ENCODE results near the gene RELL1.

The RELL1 gene

DNA sequence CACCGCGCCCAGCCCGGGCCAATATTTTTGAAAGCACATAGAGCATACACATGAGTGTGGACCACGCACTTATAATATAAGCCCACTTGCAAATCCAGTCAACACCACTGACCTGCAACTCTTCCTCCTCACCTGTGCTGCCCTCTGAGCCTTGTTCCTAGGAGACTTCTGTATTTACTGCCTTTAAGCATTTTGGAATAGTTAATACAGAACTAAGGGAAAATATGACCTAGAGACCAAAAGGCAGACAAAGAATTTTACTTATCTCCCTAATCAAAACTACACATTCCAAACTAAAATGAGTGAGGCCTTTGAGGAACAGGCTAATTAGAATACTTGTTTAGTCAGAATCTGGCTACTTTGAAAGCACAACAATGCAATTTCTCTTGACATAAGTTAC is 89.1 kb downstream of the RELL1 start:
- DNase-seq (ENCODE audit: low spot score), result no peak

DNA sequence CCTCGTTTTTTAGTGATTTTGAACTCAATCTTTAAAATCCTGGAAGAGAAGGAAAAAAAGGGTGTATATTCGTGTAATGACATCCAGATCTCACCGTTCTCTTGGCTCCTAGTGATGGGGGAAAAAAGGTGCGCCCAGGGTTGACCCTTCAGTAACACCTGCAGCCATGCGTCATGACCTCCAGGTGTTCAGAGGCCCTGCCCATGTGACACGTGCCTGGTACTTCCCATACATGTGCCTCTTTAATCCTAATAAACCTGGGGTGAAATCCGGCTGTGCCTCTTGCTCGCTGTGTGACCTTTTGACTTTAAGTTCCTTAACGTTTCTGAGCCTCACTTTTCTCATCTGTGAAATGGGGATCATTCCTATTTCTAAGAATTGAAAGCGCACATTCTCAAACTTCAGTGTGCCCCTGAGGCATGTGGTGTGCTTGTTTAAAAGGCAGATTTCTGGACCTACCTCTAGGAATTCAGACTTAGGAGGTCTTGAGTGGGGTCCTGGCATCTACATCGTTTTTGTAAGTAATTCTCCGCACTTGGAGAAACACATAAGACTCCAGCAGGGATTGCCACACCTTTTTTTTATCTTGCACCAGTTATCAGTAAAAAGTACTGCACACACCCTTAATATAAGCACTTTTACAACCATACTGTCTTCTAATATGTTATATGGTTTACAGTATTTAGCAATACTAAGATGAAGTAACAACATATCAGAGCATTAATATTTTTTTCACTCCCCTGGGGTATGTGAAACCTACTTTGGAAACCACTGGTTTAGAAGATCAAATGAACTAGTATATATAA is 90.1 kb downstream of the RELL1 start:
- DNase-seq (ENCODE audit: low spot score), result no peak

DNA sequence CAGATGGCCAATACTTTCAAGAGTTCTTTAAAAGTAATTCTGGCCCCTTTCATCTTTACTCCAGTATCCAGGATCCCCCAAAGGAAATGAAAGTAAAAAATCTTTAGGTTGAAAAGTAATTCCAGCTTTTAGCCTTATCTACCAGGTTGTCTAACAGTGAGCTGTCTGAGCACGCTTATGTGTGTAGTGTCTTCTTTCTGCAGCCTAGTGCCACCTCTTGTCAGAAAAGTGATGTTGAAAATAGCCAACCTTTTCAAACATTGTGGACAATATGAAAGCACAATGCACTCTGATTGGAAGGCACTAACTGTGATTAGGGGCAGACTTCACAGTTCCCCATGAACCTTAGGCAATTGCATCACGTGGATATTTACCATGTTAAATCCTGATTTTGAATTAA is 92.1 kb downstream of the RELL1 start:
- DNase-seq (ENCODE audit: low spot score), result no peak

DNA sequence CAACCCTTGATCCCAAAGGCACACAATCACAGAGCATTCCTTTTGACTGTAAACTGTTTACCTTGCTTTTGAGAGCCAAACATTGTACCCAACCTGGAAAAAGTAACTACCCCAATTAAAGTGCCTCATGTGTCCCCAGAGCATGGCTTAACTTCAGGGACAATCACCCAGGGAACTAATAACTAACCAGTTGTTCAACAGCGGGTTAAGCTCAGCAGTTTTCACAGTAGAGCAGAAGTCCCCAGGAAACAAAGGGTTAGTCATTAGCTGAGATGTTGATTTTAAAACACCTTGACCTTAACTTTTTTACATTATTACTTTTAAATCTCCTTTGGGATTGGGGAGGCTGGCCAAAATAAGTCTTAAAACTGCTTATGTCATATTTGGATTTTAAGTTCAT is 94.8 kb downstream of the RELL1 start:
- no peak for DNase-seq (ENCODE audit: low spot score)

GRCh38 chr4:37590016-37590415 is 96.2 kb downstream of the RELL1 start:
- DNase-seq (ENCODE audit: low spot score), result no peak

- DNase-seq (ENCODE audit: low spot score), result no peak
Measured at GRCh38 chr4:37588150-37588549, 98.0 kb downstream of the RELL1 start.

DNA sequence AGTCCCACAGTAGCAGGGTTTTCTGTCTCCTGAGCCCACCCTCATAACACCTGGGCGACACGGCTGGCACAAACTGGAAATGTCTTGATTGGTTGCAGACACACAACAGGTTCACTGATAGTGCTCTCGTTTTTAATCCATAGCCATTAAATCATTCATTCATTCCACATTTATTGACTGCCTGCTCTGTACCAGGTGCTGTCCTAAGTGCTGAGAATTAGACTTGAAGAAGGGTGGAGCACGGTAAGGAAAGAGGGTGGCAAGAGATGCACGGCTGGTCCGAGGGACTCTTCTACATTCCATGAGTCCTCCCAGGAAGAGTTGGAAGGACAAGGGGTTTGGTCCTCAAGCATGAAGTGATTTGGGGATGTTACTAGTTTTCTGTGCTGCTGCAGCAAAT is 100.0 kb downstream of the RELL1 start:
- no peak for DNase-seq (ENCODE audit: low spot score)

- no peak for DNase-seq (ENCODE audit: low spot score)
Measured at GRCh38 chr4:37584493-37585060, 101.6 kb downstream of the RELL1 start.

GRCh38 chr4:37584071-37584470 is 102.1 kb downstream of the RELL1 start:
- no peak for DNase-seq (ENCODE audit: low spot score)

GRCh38 chr4:37573566-37573965 is 112.6 kb downstream of the RELL1 start:
- DNase-seq (ENCODE audit: low spot score), result no peak

DNA sequence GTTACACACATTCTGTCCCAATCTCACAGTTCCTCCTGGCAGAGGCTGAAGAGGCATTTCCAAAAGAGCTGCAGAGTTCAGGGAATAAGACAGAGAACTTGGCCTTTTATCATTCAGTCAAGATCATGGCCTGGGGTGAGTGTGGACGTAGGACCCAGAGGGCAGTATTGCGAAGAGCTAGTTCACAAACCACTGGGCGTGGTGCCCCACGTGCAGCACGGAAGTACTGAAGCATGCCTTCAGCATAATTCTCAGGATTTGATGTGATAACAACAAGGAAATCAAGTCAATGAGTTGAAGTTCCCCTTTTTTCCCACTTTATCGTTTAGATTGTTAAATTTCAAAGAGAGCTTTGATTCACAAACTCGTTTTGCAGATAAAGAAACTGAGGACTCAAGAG is 117.7 kb downstream of the RELL1 start:
- no peak for DNase-seq (ENCODE audit: low spot score)

DNA sequence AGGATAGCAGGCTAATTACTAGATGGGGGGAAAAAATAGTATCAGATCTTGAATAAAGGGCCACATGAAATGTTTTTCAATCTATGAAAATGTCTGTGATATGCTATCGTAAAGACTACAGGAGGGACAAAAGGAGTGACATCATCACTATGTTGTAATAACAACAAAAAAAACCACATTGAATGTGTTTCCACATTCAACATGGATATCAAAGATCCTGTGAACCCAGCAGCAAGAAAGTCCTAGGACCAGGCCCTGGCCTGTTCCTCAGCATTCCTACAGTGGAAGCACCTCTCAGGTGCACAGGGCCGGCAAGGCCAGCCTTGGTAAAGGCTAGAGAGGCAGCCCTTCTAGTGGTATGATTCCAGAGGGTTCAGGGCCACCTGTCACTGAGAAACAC is 118.3 kb downstream of the RELL1 start:
- no peak for DNase-seq (ENCODE audit: low spot score)

- DNase-seq (ENCODE audit: low spot score), result no peak
Measured at GRCh38 chr4:37562592-37562991, 123.6 kb downstream of the RELL1 start.

GRCh38 chr4:37561803-37562207 is 124.4 kb downstream of the RELL1 start:
- no peak for DNase-seq (ENCODE audit: low spot score)

DNA sequence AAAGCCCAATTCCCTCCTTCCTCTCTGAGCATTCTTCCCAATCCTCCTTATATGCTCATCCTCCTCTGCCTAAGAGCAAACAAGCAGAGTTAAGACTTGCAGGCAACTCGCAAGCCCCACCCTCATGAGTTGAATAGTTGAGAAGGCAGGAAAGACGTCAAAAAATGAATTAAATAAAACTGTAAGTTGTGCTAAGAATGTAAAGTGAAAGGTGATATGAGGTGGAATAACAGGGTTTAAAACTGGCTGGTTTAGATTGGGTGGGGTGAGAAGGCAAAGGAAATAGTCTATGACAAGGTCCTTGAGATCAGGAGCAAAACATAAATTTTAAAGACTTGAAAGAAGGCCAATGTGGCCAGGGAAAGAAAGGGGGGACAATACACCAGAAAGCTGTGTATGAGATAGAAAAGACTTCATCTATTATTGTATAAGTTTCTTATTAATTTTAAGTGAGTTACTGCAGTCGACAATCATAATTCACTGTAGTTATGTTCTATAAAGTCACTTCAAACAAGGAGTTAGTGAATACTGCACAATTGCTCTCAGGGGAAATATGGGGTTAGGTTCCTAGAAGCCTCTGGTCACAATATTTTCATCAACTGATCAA is 124.9 kb downstream of the RELL1 start:
- no peak for DNase-seq (ENCODE audit: low spot score)
